MCF 10A (cell line): Measurements from ENCODE around the gene TSKS. TPM values are rescaled to one million over a fixed set of nuclear protein-coding genes. Genes with fewer than 3 reads are reported as not detected.

Experiments
- BruUV-seq: library from RNA; stranded (reverse); fragments of 400-500 nt; replicated peaks from 2 replicates; lab custom pipeline; 2021; lab: Mats Ljungman, UMichigan
- CTCF ChIA-PET: fragments of 300-600 bp; sonication (Branson Sonifier 250); formaldehyde crosslinking; extraction: SDS; loops from one replicate; lab custom pipeline; 2021; ENCODE audit warnings: antibody characterized with exemption, inconsistent platforms; lab: Yijun Ruan, JAX
- POLR2A ChIA-PET: fragments of 300-600, 350-650 bp; sonication (Branson Sonifier 250); formaldehyde crosslinking; extraction: SDS; loops from one replicate; lab custom pipeline; 2020; ENCODE audit warnings: antibody characterized with exemption, inconsistent platforms; lab: Yijun Ruan, JAX
- DNase-seq: peaks from one replicate; pipeline ENCODE4 v3.0.0-alpha.2; 2018; ENCODE audit not compliant: unreplicated experiment
- H3K27ac Mint-ChIP-seq: one replicate; pipeline ENCODE4 v1.8.0; 2022; ENCODE audit warnings: mild to moderate bottlenecking, low read depth, mixed read lengths; ENCODE audit not compliant: unreplicated experiment
- H3K27me3 Mint-ChIP-seq: one replicate; pipeline ENCODE4 v1.8.0; 2022; ENCODE audit warnings: mixed read lengths; ENCODE audit not compliant: insufficient read depth, unreplicated experiment
- H3K36me3 Mint-ChIP-seq: one replicate; pipeline ENCODE4 v1.8.0; 2022; ENCODE audit warnings: mild to moderate bottlenecking, moderate library complexity, mixed read lengths; ENCODE audit not compliant: insufficient read depth, unreplicated experiment
- H3K4me1 Mint-ChIP-seq: one replicate; pipeline ENCODE4 v1.8.0; 2022; ENCODE audit warnings: mixed read lengths; ENCODE audit not compliant: insufficient read depth, unreplicated experiment
- H3K4me3 Mint-ChIP-seq: one replicate; pipeline ENCODE4 v1.8.0; 2022; ENCODE audit warnings: mild to moderate bottlenecking, moderate library complexity, mixed read lengths; ENCODE audit not compliant: unreplicated experiment
- H3K9me3 Mint-ChIP-seq: one replicate; pipeline ENCODE4 v1.8.0; 2022; ENCODE audit warnings: mixed read lengths; ENCODE audit not compliant: unreplicated experiment
- CTCF ChIP-seq: fragments of 200-600 bp; IDR thresholded peaks from one replicate; pipeline ENCODE4 v1.8.0; 2022; ENCODE audit warnings: antibody characterized with exemption, mild to moderate bottlenecking; ENCODE audit not compliant: unreplicated experiment
- intact Hi-C: fragments of 100-400 bp; cut with micrococcal nuclease; formaldehyde crosslinking; loops from 2 replicates; pipeline ENCODE4 v1.14.1; 2022
- total RNA-seq: library from RNA; stranded (reverse); gene quantifications from 2 replicates; pipeline ENCODE4 v1.2.3, GENCODE V29; 2022

The TSKS gene
- total RNA-seq, 1 experiment from 2014 or later: not detected

GRCh38 chr19:49752701-49753100 lies 10.4 kb downstream of the TSKS start:
- no peak overlapping the region for H3K27ac Mint-ChIP-seq
- POLR2A ChIA-PET: no interaction called here
- no peaks in the 10 kb centered on the region for H3K9me3 Mint-ChIP-seq
- H3K4me1 Mint-ChIP-seq: no peaks in the 10 kb centered on the region
- no peak overlapping the region for H3K4me3 Mint-ChIP-seq
- TF ChIP-seq CTCF: no peak
- intact Hi-C loops: no loop called here
- no TSS peak for BruUV-seq
- H3K36me3 Mint-ChIP-seq: peaks cover 6% of the 10 kb centered on the region
- CTCF ChIA-PET: interaction anchor here (0.6 kb wide), 1 partner anchor 96 kb away, joined by 3 read pairs; no protein-coding TSS in a partner anchor
- no peaks in the 10 kb centered on the region for H3K27me3 Mint-ChIP-seq
- no peak for DNase-seq

GRCh38 chr19:49749771-49750170 lies 13.3 kb downstream of the TSKS start:
- no peak overlapping the region for H3K4me3 Mint-ChIP-seq
- H3K9me3 Mint-ChIP-seq: no peaks in the 10 kb centered on the region
- DNase-seq: no peak
- H3K36me3 Mint-ChIP-seq: peaks cover 6% of the 10 kb centered on the region
- no TSS peak for BruUV-seq
- H3K4me1 Mint-ChIP-seq: no peaks in the 10 kb centered on the region
- no peaks in the 10 kb centered on the region for H3K27me3 Mint-ChIP-seq
- peak overlapping the region; percentile 47 for H3K27ac Mint-ChIP-seq
- TF ChIP-seq CTCF: no peak
- POLR2A ChIA-PET: interaction anchor here (0.6 to 1.1 kb wide), 3 partner anchors 16 to 68 kb away, joined by 4 to 6 read pairs (median 5); partner anchors contain the start of gene MED25
- CTCF ChIA-PET: interaction anchor here (0.6 to 0.9 kb wide), 4 partner anchors 48 to 248 kb away, joined by 3 to 5 read pairs (median 4); no protein-coding TSS in a partner anchor
- intact Hi-C loops: no loop called here

GRCh38 chr19:49749055-49749716 lies 13.9 kb downstream of the TSKS start:
- Mint-ChIP-seq H3K4me1 (no peaks in the 10 kb centered on the region), H3K9me3 (no peaks in the 10 kb centered on the region), H3K4me3 (no peak overlapping the region), H3K27me3 (no peaks in the 10 kb centered on the region), H3K36me3 (peaks cover 6% of the 10 kb centered on the region), H3K27ac (peak overlapping the region; percentile 47)
- peak; percentile 34 for DNase-seq
- BruUV-seq: no TSS peak
- CTCF ChIA-PET: interaction anchor here (0.6 to 0.9 kb wide), 3 partner anchors 49 to 249 kb away, joined by 3 to 4 read pairs (median 3); no protein-coding TSS in a partner anchor
- intact Hi-C loops: no loop called here
- no peak for TF ChIP-seq CTCF
- POLR2A ChIA-PET: interaction anchor here (0.6 to 1.1 kb wide), 3 partner anchors 16 to 69 kb away, joined by 4 to 6 read pairs (median 5); partner anchors contain the start of gene MED25

- intact Hi-C loops: no loop called here
- BruUV-seq: no TSS peak
- DNase-seq: no peak
- Mint-ChIP-seq H3K36me3 (no peaks in the 10 kb centered on the region), H3K27me3 (no peaks in the 10 kb centered on the region), H3K27ac (no peak overlapping the region), H3K4me3 (no peak overlapping the region), H3K4me1 (no peaks in the 10 kb centered on the region), H3K9me3 (no peaks in the 10 kb centered on the region)
- TF ChIP-seq CTCF: no peak
- POLR2A ChIA-PET: no interaction called here
- CTCF ChIA-PET: interaction anchor here (1.3 kb wide), 1 partner anchor 29 kb away, joined by 4 read pairs; no protein-coding TSS in a partner anchor
Observed at GRCh38 chr19:49746206-49746958, 16.7 kb downstream of the TSKS start.
